Measurements from ENCODE around the gene CDKL5. TPM values are rescaled to one million over a fixed set of nuclear protein-coding genes. Genes with fewer than 3 reads are reported as not detected.

Gene CDKL5
- total RNA-seq, 6 donors from 2014 or later: 17.8 to 47.1 (median 23.4) TPM

DNA sequence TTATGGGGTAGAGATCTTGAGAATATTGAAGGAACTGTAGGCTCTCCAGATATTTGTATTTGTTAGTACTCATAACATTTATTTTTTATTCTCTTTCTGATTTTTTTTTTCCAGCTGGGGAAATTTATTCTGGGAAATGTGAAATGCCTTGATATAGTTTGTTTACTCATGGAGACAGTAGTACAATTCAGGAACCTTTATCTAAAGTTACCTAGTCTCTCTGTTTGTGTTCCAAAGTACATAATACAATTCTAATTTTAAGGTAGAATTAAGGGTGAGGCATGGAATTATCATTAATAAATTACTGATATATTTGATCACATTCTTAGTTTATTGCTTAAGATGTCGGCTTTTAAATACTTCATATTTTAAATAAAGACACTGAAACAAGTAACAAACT lies 132.5 kb downstream of the CDKL5 start:
- WGBS, 2 donors: 76 to 88% methylated on average over 1 of the region's 1 CpG
- Histone ChIP-seq H3K36me3 (no peaks in the 10 kb centered on the region), H3K4me3 (no peak overlapping the region), H3K4me1 (no peaks in the 10 kb centered on the region), H3K27me3 (no peaks in the 10 kb centered on the region), H3K27ac (no peak overlapping the region), H3K9me3 (no peaks in the 10 kb centered on the region)
- ATAC-seq (ENCODE audit: low FRiP score in 2 of 2) (no peak), DNase-seq (no peak)
- TF ChIP-seq, protein P1, sequence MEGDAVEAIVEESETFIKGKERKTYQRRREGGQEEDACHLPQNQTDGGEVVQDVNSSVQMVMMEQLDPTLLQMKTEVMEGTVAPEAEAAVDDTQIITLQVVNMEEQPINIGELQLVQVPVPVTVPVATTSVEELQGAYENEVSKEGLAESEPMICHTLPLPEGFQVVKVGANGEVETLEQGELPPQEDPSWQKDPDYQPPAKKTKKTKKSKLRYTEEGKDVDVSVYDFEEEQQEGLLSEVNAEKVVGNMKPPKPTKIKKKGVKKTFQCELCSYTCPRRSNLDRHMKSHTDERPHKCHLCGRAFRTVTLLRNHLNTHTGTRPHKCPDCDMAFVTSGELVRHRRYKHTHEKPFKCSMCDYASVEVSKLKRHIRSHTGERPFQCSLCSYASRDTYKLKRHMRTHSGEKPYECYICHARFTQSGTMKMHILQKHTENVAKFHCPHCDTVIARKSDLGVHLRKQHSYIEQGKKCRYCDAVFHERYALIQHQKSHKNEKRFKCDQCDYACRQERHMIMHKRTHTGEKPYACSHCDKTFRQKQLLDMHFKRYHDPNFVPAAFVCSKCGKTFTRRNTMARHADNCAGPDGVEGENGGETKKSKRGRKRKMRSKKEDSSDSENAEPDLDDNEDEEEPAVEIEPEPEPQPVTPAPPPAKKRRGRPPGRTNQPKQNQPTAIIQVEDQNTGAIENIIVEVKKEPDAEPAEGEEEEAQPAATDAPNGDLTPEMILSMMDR (IDR thresholded peaks at IDR 0.05): no peak
- no peak for TF ChIP-seq EP300 (IDR thresholded peaks at IDR 0.05)
- no peak for TF ChIP-seq POLR2AphosphoS5 (IDR thresholded peaks at IDR 0.05)
- no peak for TF ChIP-seq POLR2A (IDR thresholded peaks at IDR 0.05)

DNA sequence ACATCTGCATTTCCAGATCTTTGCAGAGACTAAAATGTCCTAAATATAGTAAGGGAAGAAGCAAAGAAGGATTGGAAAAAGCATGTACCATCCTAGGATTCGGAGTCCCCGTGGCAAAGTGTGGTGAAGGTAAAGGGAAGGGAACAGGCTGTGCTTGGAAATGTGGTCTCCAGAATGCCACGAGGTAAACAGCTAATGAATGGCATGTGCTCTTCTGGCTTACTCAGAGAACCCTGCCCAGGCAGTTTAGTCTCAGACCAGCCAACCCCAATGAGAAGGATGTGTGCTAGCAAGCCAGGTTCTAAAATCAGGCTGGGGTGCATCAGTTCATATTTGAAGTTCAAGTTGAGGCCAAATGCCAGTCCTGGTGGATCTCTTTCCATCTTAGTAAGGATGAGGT lies 133.4 kb downstream of the CDKL5 start:
- TF ChIP-seq, protein P1 (IDR thresholded peaks at IDR 0.05): no peak
- TF ChIP-seq EP300 (IDR thresholded peaks at IDR 0.05): no peak
- no peak for TF ChIP-seq POLR2A (IDR thresholded peaks at IDR 0.05)
- TF ChIP-seq POLR2AphosphoS5 (IDR thresholded peaks at IDR 0.05): no peak
- H3K36me3 ChIP-seq: no peaks in the 10 kb centered on the region
- no peaks in the 10 kb centered on the region for H3K27me3 ChIP-seq
- no peaks in the 10 kb centered on the region for H3K9me3 ChIP-seq
- no peak overlapping the region for H3K4me3 ChIP-seq
- 77 to 95% methylated on average over 3 of the region's 3 CpGs for WGBS, 2 donors
- no peak for ATAC-seq (ENCODE audit: low FRiP score in 2 of 2)
- H3K27ac ChIP-seq: no peak overlapping the region
- no peak for DNase-seq
- H3K4me1 ChIP-seq: no peaks in the 10 kb centered on the region

DNA sequence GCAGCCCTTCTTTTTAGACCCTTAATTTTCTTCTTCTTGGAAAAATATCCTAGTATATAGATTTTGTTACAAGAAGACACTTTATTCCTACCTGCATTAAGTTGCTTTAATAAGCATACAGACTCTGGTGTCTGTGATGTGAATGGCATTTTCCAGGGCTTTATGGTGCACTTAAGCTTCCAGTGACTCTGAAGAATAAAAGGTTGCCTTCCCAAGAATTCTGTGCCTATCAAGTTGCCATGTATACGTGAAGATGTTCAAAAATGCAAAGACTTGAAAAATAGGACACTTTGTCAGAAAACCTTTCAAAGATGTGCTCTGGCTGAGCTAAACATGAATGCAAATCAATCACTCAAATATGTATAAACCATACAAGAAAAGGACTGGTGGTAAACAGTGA lies 135.6 kb downstream of the CDKL5 start:
- ATAC-seq (ENCODE audit: low FRiP score in 2 of 2) (no peak), DNase-seq (no peak)
- Histone ChIP-seq H3K27me3 (no peaks in the 10 kb centered on the region), H3K4me1 (no peaks in the 10 kb centered on the region), H3K9me3 (no peaks in the 10 kb centered on the region), H3K4me3 (no peak overlapping the region), H3K36me3 (no peaks in the 10 kb centered on the region), H3K27ac (no peak overlapping the region)
- TF ChIP-seq, protein P1 (IDR thresholded peaks at IDR 0.05): no peak
- no peak for TF ChIP-seq POLR2A (IDR thresholded peaks at IDR 0.05)
- 83 to 100% methylated on average over 1 of the region's 1 CpG for WGBS, 2 donors

DNA sequence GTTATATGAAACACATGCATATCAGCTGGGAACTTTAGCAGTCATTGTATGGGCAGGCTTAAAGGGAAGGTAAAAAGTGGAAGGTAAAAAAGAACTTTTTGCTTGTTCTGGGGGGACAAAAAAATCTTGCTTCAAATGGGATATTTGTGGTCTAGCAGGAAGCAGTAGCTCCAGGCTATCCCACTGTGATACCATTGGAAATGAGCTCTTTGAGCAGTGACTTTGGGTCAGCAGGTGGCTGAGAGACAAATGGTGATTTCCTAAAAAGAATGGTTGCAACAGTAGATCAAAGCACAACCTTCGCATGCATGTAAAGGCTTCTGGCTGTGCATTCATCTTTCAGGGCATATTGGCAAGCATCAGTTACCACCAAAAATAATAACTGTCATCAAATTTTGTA lies 140.3 kb downstream of the CDKL5 start:
- no peaks in the 10 kb centered on the region for H3K27me3 ChIP-seq
- H3K4me3 ChIP-seq: no peak overlapping the region
- H3K4me1 ChIP-seq: no peaks in the 10 kb centered on the region
- no peak overlapping the region for H3K27ac ChIP-seq
- TF ChIP-seq, protein P1 (IDR thresholded peaks at IDR 0.05): no peak
- TF ChIP-seq POLR2A (IDR thresholded peaks at IDR 0.05): no peak
- no peak for TF ChIP-seq POLR2AphosphoS5 (IDR thresholded peaks at IDR 0.05)
- no peak for TF ChIP-seq EP300 (IDR thresholded peaks at IDR 0.05)
- H3K36me3 ChIP-seq: no peaks in the 10 kb centered on the region
- no peaks in the 10 kb centered on the region for H3K9me3 ChIP-seq
- ATAC-seq (ENCODE audit: low FRiP score in 2 of 2): no peak
- WGBS, 2 donors: 93% methylated on average over 1 of the region's 1 CpG; no CpG with 5 or more reads in 1 of the 2 donors
- no peak for DNase-seq

DNA sequence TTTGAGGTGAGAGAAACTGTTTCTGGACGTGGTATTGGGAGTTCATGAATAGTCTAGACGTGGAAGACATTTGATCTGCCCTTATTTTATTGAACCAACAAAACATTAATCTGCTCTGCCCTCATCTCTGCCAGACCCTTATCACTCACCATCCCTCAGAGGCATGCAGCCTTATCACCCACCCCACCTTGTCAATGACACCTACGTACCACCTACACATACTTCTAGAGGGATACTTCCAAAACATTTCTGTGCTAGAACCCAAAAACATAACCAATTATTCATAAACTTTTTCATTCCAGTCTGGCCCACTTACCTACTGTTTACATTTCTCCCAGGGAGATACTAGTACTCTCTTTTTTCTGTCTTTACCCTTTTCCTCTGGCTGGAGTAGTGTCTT lies 141.3 kb downstream of the CDKL5 start:
- DNase-seq (no peak), ATAC-seq (ENCODE audit: low FRiP score in 2 of 2) (no peak)
- H3K9me3 ChIP-seq: no peaks in the 10 kb centered on the region
- no peak overlapping the region for H3K27ac ChIP-seq
- TF ChIP-seq, protein P1 (IDR thresholded peaks at IDR 0.05): no peak
- no peak for TF ChIP-seq POLR2AphosphoS5 (IDR thresholded peaks at IDR 0.05)
- TF ChIP-seq EP300 (IDR thresholded peaks at IDR 0.05): no peak
- TF ChIP-seq POLR2A (IDR thresholded peaks at IDR 0.05): no peak
- H3K4me3 ChIP-seq: no peak overlapping the region
- WGBS, 2 donors: 90 to 93% methylated on average over 3 of the region's 3 CpGs
- H3K36me3 ChIP-seq: no peaks in the 10 kb centered on the region
- H3K4me1 ChIP-seq: no peaks in the 10 kb centered on the region
- no peaks in the 10 kb centered on the region for H3K27me3 ChIP-seq

Data from upper lobe of left lung (tissue), 6 donors.